Caki2 (cell line): Measurements from ENCODE around the gene KRTDAP. TPM values are rescaled to one million over a fixed set of nuclear protein-coding genes. Genes with fewer than 3 reads are reported as not detected.

Experiments used
- DNase-seq: peaks from one replicate; pipeline ENCODE4 v3.0.0-alpha.2; 2015; ENCODE audit warnings: low read depth
- in situ Hi-C: cut with HindIII; loops from 2 replicates; pipeline ENCODE4 v1.10.0; 2016; ENCODE audit warnings: low sequenced_read_pairs, low pct_unique_long_range_greater_than_20kb, mixed read lengths
- total RNA-seq: library from RNA; depleted of rRNA; stranded (reverse); fragments of >200 nt; shearing (Covaris generic); gene quantifications from 2 replicates; pipeline ENCODE4 v1.2.3, GENCODE V29; 2014; ENCODE audit warnings: low replicate concordance

The KRTDAP gene
- total RNA-seq, 1 experiment from 2014 or later = not detected

- in situ Hi-C loops = no loop called here
- no peak for DNase-seq
Observed at GRCh38 chr19:35516310-35516709, 26.0 kb upstream of the KRTDAP start.

- in situ Hi-C loops = no loop called here
- DNase-seq = peak; percentile 18
Observed at GRCh38 chr19:35514282-35514809, 24.1 kb upstream of the KRTDAP start.

GRCh38 chr19:35513628-35514281, 23.5 kb upstream of the KRTDAP start, which contains the start of gene DMKN:
Gene DMKN (minus strand): TSS chr19:35513649. CDS start chr19:35513475, 174 bp downstream.
- peak; percentile 63 for DNase-seq
- in situ Hi-C loops = no loop called here

GRCh38 chr19:35512831-35513627, 22.8 kb upstream of the KRTDAP start:
- in situ Hi-C loops = no loop called here
- DNase-seq = no peak

- DNase-seq = no peak
- in situ Hi-C loops = no loop called here
Observed at GRCh38 chr19:35511337-35511736, 21.1 kb upstream of the KRTDAP start.

- in situ Hi-C loops = no loop called here
- no peak for DNase-seq
Observed at GRCh38 chr19:35510626-35510964, 20.3 kb upstream of the KRTDAP start.

- peak; percentile 43 for DNase-seq
Observed at GRCh38 chr19:35509861-35510625, 19.8 kb upstream of the KRTDAP start.

GRCh38 chr19:35509018-35509652, 18.9 kb upstream of the KRTDAP start:
- in situ Hi-C loops = no loop called here
- DNase-seq = no peak

More at GRCh38 chr19:35509861-35510625, 19.8 kb upstream of the KRTDAP start:
- in situ Hi-C loops = no loop called here

GRCh38 chr19:35508129-35508528, 17.9 kb upstream of the KRTDAP start:
- in situ Hi-C loops = no loop called here

GRCh38 chr19:35507561-35507960, 17.3 kb upstream of the KRTDAP start:
- in situ Hi-C loops = no loop called here

More at GRCh38 chr19:35508129-35508528, 17.9 kb upstream of the KRTDAP start:
- no peak for DNase-seq

GRCh38 chr19:35506011-35506410, 15.7 kb upstream of the KRTDAP start:
- in situ Hi-C loops = no loop called here
- DNase-seq = no peak

More at GRCh38 chr19:35507561-35507960, 17.3 kb upstream of the KRTDAP start:
- no peak for DNase-seq

GRCh38 chr19:35502751-35503150, 12.5 kb upstream of the KRTDAP start:
- DNase-seq = no peak
- in situ Hi-C loops = no loop called here

- in situ Hi-C loops = no loop called here
- no peak for DNase-seq
Observed at GRCh38 chr19:35501684-35502083, 11.4 kb upstream of the KRTDAP start.

GRCh38 chr19:35500611-35501010, 10.3 kb upstream of the KRTDAP start:
- in situ Hi-C loops = no loop called here
- DNase-seq = no peak

GRCh38 chr19:35498984-35499527, 8.8 kb upstream of the KRTDAP start:
- in situ Hi-C loops = no loop called here
- DNase-seq = no peak

- in situ Hi-C loops = no loop called here
- no peak for DNase-seq
Observed at GRCh38 chr19:35498220-35498619, 8.0 kb upstream of the KRTDAP start.

GRCh38 chr19:35497406-35497805, 7.1 kb upstream of the KRTDAP start:
- no peak for DNase-seq
- in situ Hi-C loops = no loop called here
